Fibroblast of lung (primary cell): ENCODE measurements around the gene INPP5A.

ENCODE experiments used
- CTCF ChIP-seq, 2 donors: IDR thresholded peaks in 1 of 2; conservative IDR thresholded peaks in 1 of 2; 1 replicate in 1 of 2; 2 replicates in 1 of 2; pipeline ENCODE4 v1.5.1; 2011 to 2012; ENCODE audit warnings: low read length in 2 of 2, control low read depth in 1 of 2, inconsistent platforms in 1 of 2, low read depth in 1 of 2, mild to moderate bottlenecking in 1 of 2
- EZH2 ChIP-seq: IDR thresholded peaks from 2 replicates; pipeline ENCODE4 v1.5.1; 2012; ENCODE audit warnings: low read length, control low read depth, mild to moderate bottlenecking; ENCODE audit errors: missing control alignments

GRCh38 chr10:132562916-132563456 is 25.4 kb downstream of the INPP5A start:
- TF ChIP-seq EZH2 (no peak), CTCF (conservative IDR thresholded peaks at IDR 0.05 in 1 of 2, IDR thresholded peaks at IDR 0.05 in 1 of 2; ENCODE audit: low read depth in 1 of 2, low read length in 2 of 2) (no peak)
